ENCODE data around the gene DLL3.

DNA sequence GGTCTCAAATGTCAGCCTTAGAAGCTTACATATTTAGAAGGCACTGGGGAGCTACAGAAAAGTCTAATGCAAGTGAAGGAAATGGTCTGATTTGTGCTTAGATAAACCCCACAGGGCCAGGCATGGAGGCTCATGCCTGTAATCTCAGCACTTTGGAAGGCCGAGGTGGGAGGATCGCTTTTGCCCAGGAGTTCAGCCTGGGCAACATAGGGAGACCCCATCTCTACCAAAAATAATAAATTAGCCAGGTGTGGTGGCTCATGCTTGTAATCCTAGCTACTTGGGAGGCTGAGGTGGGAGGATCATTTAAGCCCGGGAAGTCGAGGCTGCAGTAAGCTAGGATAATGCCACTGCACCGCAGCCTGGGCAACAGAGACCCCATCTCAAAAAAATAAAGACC is 2.7 kb upstream of the DLL3 start:
- TF ChIP-seq, protein P1, sequence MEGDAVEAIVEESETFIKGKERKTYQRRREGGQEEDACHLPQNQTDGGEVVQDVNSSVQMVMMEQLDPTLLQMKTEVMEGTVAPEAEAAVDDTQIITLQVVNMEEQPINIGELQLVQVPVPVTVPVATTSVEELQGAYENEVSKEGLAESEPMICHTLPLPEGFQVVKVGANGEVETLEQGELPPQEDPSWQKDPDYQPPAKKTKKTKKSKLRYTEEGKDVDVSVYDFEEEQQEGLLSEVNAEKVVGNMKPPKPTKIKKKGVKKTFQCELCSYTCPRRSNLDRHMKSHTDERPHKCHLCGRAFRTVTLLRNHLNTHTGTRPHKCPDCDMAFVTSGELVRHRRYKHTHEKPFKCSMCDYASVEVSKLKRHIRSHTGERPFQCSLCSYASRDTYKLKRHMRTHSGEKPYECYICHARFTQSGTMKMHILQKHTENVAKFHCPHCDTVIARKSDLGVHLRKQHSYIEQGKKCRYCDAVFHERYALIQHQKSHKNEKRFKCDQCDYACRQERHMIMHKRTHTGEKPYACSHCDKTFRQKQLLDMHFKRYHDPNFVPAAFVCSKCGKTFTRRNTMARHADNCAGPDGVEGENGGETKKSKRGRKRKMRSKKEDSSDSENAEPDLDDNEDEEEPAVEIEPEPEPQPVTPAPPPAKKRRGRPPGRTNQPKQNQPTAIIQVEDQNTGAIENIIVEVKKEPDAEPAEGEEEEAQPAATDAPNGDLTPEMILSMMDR (IDR thresholded peaks at IDR 0.05 in 4 of 5, conservative IDR thresholded peaks at IDR 0.05 in 1 of 5) = no peak
- TF ChIP-seq POLR2A (IDR thresholded peaks at IDR 0.05) = no peak
